Measurements from ENCODE around the gene SLC34A1. TPM values are rescaled to one million over a fixed set of nuclear protein-coding genes. Genes with fewer than 3 reads are reported as not detected.

The SLC34A1 gene
- total RNA-seq, 2 experiments from 2014 or later = 1.4 to 1.5 TPM

GRCh38 chr5:177346820-177347219, 37.4 kb upstream of the SLC34A1 start:
- Mint-ChIP-seq H3K27ac (no peak overlapping the region), H3K36me3 (ENCODE audit: low read depth) (peaks cover 47% of the 10 kb centered on the region), H3K4me3 (no peak overlapping the region), H3K9me3 (no peaks in the 10 kb centered on the region), H3K27me3 (no peaks in the 10 kb centered on the region), H3K4me1 (peaks cover 49% of the 10 kb centered on the region)
- DNase-seq = no peak
- ChIA-PET POLR2A (interaction anchor here (0.7 to 1.1 kb wide), 2 partner anchors 11 to 43 kb away, joined by 3 to 4 read pairs; partner anchors contain the start of gene RGS14), CTCF (interaction anchor here (0.8 to 4.3 kb wide), 5 partner anchors 11 to 37 kb away, joined by 3 to 16 read pairs (median 4); no protein-coding TSS in a partner anchor)

- H3K27me3 Mint-ChIP-seq = no peaks in the 10 kb centered on the region
- no peak overlapping the region for H3K4me3 Mint-ChIP-seq
- H3K4me1 Mint-ChIP-seq = peaks cover 55% of the 10 kb centered on the region
- no peak overlapping the region for H3K27ac Mint-ChIP-seq
- H3K9me3 Mint-ChIP-seq = no peaks in the 10 kb centered on the region
- ChIA-PET CTCF (interaction anchor here (1.2 to 4.3 kb wide), 3 partner anchors 12 to 38 kb away, joined by 3 to 16 read pairs (median 4); no protein-coding TSS in a partner anchor), POLR2A (interaction anchor here (1.1 kb wide), 1 partner anchor 42 kb away, joined by 3 read pairs; no protein-coding TSS in a partner anchor)
- peaks cover 41% of the 10 kb centered on the region for H3K36me3 Mint-ChIP-seq (ENCODE audit: low read depth)
- DNase-seq = no peak
Measured at GRCh38 chr5:177347699-177348098, 36.5 kb upstream of the SLC34A1 start.

GRCh38 chr5:177349362-177349647, 34.9 kb upstream of the SLC34A1 start:
- H3K4me3 Mint-ChIP-seq = peak overlapping the region; percentile 90
- CTCF ChIA-PET = interaction anchor here (1.0 to 4.3 kb wide), 7 partner anchors 31 to 151 kb away, joined by 3 to 17 read pairs (median 3); no protein-coding TSS in a partner anchor
- POLR2A ChIA-PET = interaction anchor here (1.0 to 3.8 kb wide), 4 partner anchors 12 to 46 kb away, joined by 3 to 37 read pairs (median 22); partner anchors contain the start of genes PRELID1 and RAB24

GRCh38 chr5:177349762-177350161, 34.5 kb upstream of the SLC34A1 start:
- DNase-seq = no peak
- H3K9me3 Mint-ChIP-seq = peaks cover 7% of the 10 kb centered on the region
- peak overlapping the region; percentile 99 for H3K27ac Mint-ChIP-seq
- POLR2A ChIA-PET = interaction anchor here (2.7 to 3.8 kb wide), 8 partner anchors 11 to 82 kb away, joined by 10 to 48 read pairs (median 22); partner anchors contain the start of genes MXD3, PRELID1 and RAB24
- peaks cover 38% of the 10 kb centered on the region for H3K36me3 Mint-ChIP-seq (ENCODE audit: low read depth)
- peaks cover 60% of the 10 kb centered on the region for H3K4me1 Mint-ChIP-seq
- CTCF ChIA-PET = interaction anchor here (1.1 to 4.3 kb wide), 5 partner anchors 22 to 150 kb away, joined by 3 to 28 read pairs (median 9); no protein-coding TSS in a partner anchor
- peak overlapping the region; percentile 90 for H3K4me3 Mint-ChIP-seq
- no peaks in the 10 kb centered on the region for H3K27me3 Mint-ChIP-seq

More at GRCh38 chr5:177349362-177349647, 34.9 kb upstream of the SLC34A1 start:
- H3K4me1 Mint-ChIP-seq = peaks cover 57% of the 10 kb centered on the region
- no peaks in the 10 kb centered on the region for H3K27me3 Mint-ChIP-seq
- no peak for DNase-seq
- no peak overlapping the region for H3K27ac Mint-ChIP-seq
- peaks cover 35% of the 10 kb centered on the region for H3K36me3 Mint-ChIP-seq (ENCODE audit: low read depth)
- H3K9me3 Mint-ChIP-seq = peaks cover 2% of the 10 kb centered on the region

- Mint-ChIP-seq H3K36me3 (ENCODE audit: low read depth) (peaks cover 44% of the 10 kb centered on the region), H3K9me3 (peaks cover 18% of the 10 kb centered on the region), H3K4me3 (peak overlapping the region; percentile 90), H3K27ac (peak overlapping the region; percentile 99), H3K27me3 (no peaks in the 10 kb centered on the region), H3K4me1 (peaks cover 68% of the 10 kb centered on the region)
- DNase-seq = no peak
- POLR2A ChIA-PET = interaction anchor here (0.6 to 3.8 kb wide), 28 partner anchors 9 to 233 kb away, joined by 3 to 48 read pairs (median 6); partner anchors contain the start of genes DOK3, GRK6, MXD3 and NSD1
- CTCF ChIA-PET = interaction anchor here (0.8 to 4.3 kb wide), 14 partner anchors 9 to 237 kb away, joined by 3 to 28 read pairs (median 6); no protein-coding TSS in a partner anchor
Measured at GRCh38 chr5:177350776-177351391, 33.4 kb upstream of the SLC34A1 start.

GRCh38 chr5:177351392-177352329, 32.6 kb upstream of the SLC34A1 start, which contains the start of gene LMAN2:
LMAN2 (minus strand) TSS chr5:177351668; CDS start chr5:177351647, 21 bp downstream.
- peak; percentile 94 for DNase-seq
- Mint-ChIP-seq H3K4me1 (peaks cover 70% of the 10 kb centered on the region), H3K27ac (peak within 1 kb of the TSS; percentile 99), H3K9me3 (peaks cover 18% of the 10 kb centered on the region), H3K36me3 (ENCODE audit: low read depth) (peaks cover 40% of the 10 kb centered on the region), H3K4me3 (peak within 1 kb of the TSS; percentile 90), H3K27me3 (no peaks in the 10 kb centered on the region)
- CTCF ChIA-PET = interaction anchor here (1.0 to 4.3 kb wide), 16 partner anchors 9 to 238 kb away, joined by 3 to 28 read pairs (median 5); no protein-coding TSS in a partner anchor
- POLR2A ChIA-PET = interaction anchor here (0.6 to 3.8 kb wide), 33 partner anchors 10 to 366 kb away, joined by 3 to 48 read pairs (median 5); partner anchors contain the start of genes B4GALT7, DDX41, DOK3 and F12

GRCh38 chr5:177353093-177353492, 31.1 kb upstream of the SLC34A1 start:
- CTCF ChIA-PET = interaction anchor here (0.6 to 4.1 kb wide), 5 partner anchors 19 to 149 kb away, joined by 3 to 28 read pairs (median 5); no protein-coding TSS in a partner anchor
- peaks cover 69% of the 10 kb centered on the region for H3K4me1 Mint-ChIP-seq
- H3K9me3 Mint-ChIP-seq = peaks cover 18% of the 10 kb centered on the region
- no peak overlapping the region for H3K27ac Mint-ChIP-seq
- DNase-seq = no peak
- H3K27me3 Mint-ChIP-seq = no peaks in the 10 kb centered on the region
- peaks cover 31% of the 10 kb centered on the region for H3K36me3 Mint-ChIP-seq (ENCODE audit: low read depth)
- peak overlapping the region; percentile 25 for H3K4me3 Mint-ChIP-seq
- POLR2A ChIA-PET = interaction anchor here (0.6 to 3.1 kb wide), 3 partner anchors 23 to 102 kb away, joined by 5 to 10 read pairs (median 8); no protein-coding TSS in a partner anchor

- peaks cover 73% of the 10 kb centered on the region for H3K4me1 Mint-ChIP-seq
- ChIA-PET CTCF (interaction anchor here (1.6 kb wide), 1 partner anchor 101 kb away, joined by 7 read pairs; no protein-coding TSS in a partner anchor), POLR2A (interaction anchor here (0.7 to 2.0 kb wide), 2 partner anchors 42 to 44 kb away, joined by 4 read pairs; no protein-coding TSS in a partner anchor)
- H3K9me3 Mint-ChIP-seq = peaks cover 18% of the 10 kb centered on the region
- no peaks in the 10 kb centered on the region for H3K27me3 Mint-ChIP-seq
- DNase-seq = no peak
- no peak overlapping the region for H3K4me3 Mint-ChIP-seq
- peaks cover 36% of the 10 kb centered on the region for H3K36me3 Mint-ChIP-seq (ENCODE audit: low read depth)
- no peak overlapping the region for H3K27ac Mint-ChIP-seq
Measured at GRCh38 chr5:177354256-177354655, 30.0 kb upstream of the SLC34A1 start.

- no peak overlapping the region for H3K27ac Mint-ChIP-seq
- H3K9me3 Mint-ChIP-seq = peaks cover 18% of the 10 kb centered on the region
Measured at GRCh38 chr5:177354711-177355110, 29.5 kb upstream of the SLC34A1 start.

GRCh38 chr5:177355162-177355867, 28.9 kb upstream of the SLC34A1 start:
- POLR2A ChIA-PET = interaction anchor here (0.7 to 8.7 kb wide), 8 partner anchors 16 to 71 kb away, joined by 3 to 62 read pairs (median 4); no protein-coding TSS in a partner anchor
- H3K4me3 Mint-ChIP-seq = no peak overlapping the region

More at GRCh38 chr5:177354711-177355110, 29.5 kb upstream of the SLC34A1 start:
- ChIA-PET POLR2A (interaction anchor here (0.7 to 8.7 kb wide), 4 partner anchors 15 to 45 kb away, joined by 3 to 62 read pairs (median 4); no protein-coding TSS in a partner anchor), CTCF (interaction anchor here (1.0 to 2.5 kb wide), 5 partner anchors 14 to 100 kb away, joined by 3 to 11 read pairs (median 7); no protein-coding TSS in a partner anchor)
- Mint-ChIP-seq H3K4me3 (no peak overlapping the region), H3K27me3 (no peaks in the 10 kb centered on the region), H3K4me1 (peaks cover 73% of the 10 kb centered on the region), H3K36me3 (ENCODE audit: low read depth) (peaks cover 36% of the 10 kb centered on the region)
- no peak for DNase-seq

GRCh38 chr5:177355868-177356168, 28.4 kb upstream of the SLC34A1 start:
- DNase-seq = no peak
- no peaks in the 10 kb centered on the region for H3K27me3 Mint-ChIP-seq
- H3K4me1 Mint-ChIP-seq = peaks cover 71% of the 10 kb centered on the region
- ChIA-PET CTCF (interaction anchor here (0.7 to 2.5 kb wide), 7 partner anchors 13 to 47 kb away, joined by 3 to 11 read pairs (median 5); no protein-coding TSS in a partner anchor), POLR2A (interaction anchor here (0.8 to 8.7 kb wide), 8 partner anchors 16 to 70 kb away, joined by 3 to 62 read pairs (median 4); partner anchors contain the start of gene MXD3)
- H3K4me3 Mint-ChIP-seq = no peak overlapping the region
- peaks cover 39% of the 10 kb centered on the region for H3K36me3 Mint-ChIP-seq (ENCODE audit: low read depth)
- H3K27ac Mint-ChIP-seq = no peak overlapping the region
- H3K9me3 Mint-ChIP-seq = peaks cover 18% of the 10 kb centered on the region

More at GRCh38 chr5:177355162-177355867, 28.9 kb upstream of the SLC34A1 start:
- Mint-ChIP-seq H3K27ac (no peak overlapping the region), H3K9me3 (peaks cover 18% of the 10 kb centered on the region), H3K27me3 (no peaks in the 10 kb centered on the region), H3K36me3 (ENCODE audit: low read depth) (peaks cover 39% of the 10 kb centered on the region), H3K4me1 (peaks cover 73% of the 10 kb centered on the region)
- DNase-seq = no peak
- CTCF ChIA-PET = interaction anchor here (0.7 to 2.5 kb wide), 8 partner anchors 14 to 100 kb away, joined by 3 to 11 read pairs (median 6); no protein-coding TSS in a partner anchor

Data from activated CD4-positive, alpha-beta memory T cell treated with anti-CD3 and anti-CD28 coated beads, Interleukin-2, amount 10 ng/mL, durations not matched to agents 7 days and 5 days (primary cell).